BLaER1 treated with 17β-estradiol and CSF1 and Interleukin-3, amounts not matched to agents 10 nM and 100 nM (cell line): ENCODE results near the gene NDE1.
"Not testable (repeated sequence)": the region's sequence is repeated elsewhere in the genome, so short reads cannot be mapped to it uniquely, and the experiment has no call there.

Experiments used
- H3K27ac ChIP-seq, 11 experiments: shearing (Covaris generic); formaldehyde crosslinking; 2 replicates each; pipeline ENCODE4 v1.8.1; 2022
- H3K27me3 ChIP-seq, 11 experiments: shearing (Covaris generic); formaldehyde crosslinking; 2 replicates each; pipeline ENCODE4 v1.8.1; 2022
- H3K36me3 ChIP-seq, 11 experiments: shearing (Covaris generic); formaldehyde crosslinking; 2 replicates each; pipeline ENCODE4 v1.8.1; 2022
- H3K4me1 ChIP-seq, 10 experiments: shearing (Covaris generic); formaldehyde crosslinking; 2 replicates each; pipeline ENCODE4 v1.8.1; 2022
- H3K4me2 ChIP-seq, 11 experiments: shearing (Covaris generic); formaldehyde crosslinking; 2 replicates each; pipeline ENCODE4 v1.8.1; 2022
- H3K4me3 ChIP-seq, 10 experiments: shearing (Covaris generic); formaldehyde crosslinking; 2 replicates each; pipeline ENCODE4 v1.8.1; 2022
- H3K9ac ChIP-seq, 11 experiments: shearing (Covaris generic); formaldehyde crosslinking; 2 replicates each; pipeline ENCODE4 v1.8.1; 2022
- H3K9me3 ChIP-seq, 11 experiments: shearing (Covaris generic); formaldehyde crosslinking; replicated peaks in 1 of 11; 2 replicates each; pipeline ENCODE4 v1.8.1; 2022
- H4K20me1 ChIP-seq, 11 experiments: shearing (Covaris generic); formaldehyde crosslinking; 2 replicates each; pipeline ENCODE4 v1.8.1; 2022
- Cebpa-rat ChIP-seq, 11 experiments: shearing (Covaris generic); IDR thresholded peaks; 2 replicates each; pipeline ENCODE4 v1.8.1; 2022

NDE1 gene

DNA sequence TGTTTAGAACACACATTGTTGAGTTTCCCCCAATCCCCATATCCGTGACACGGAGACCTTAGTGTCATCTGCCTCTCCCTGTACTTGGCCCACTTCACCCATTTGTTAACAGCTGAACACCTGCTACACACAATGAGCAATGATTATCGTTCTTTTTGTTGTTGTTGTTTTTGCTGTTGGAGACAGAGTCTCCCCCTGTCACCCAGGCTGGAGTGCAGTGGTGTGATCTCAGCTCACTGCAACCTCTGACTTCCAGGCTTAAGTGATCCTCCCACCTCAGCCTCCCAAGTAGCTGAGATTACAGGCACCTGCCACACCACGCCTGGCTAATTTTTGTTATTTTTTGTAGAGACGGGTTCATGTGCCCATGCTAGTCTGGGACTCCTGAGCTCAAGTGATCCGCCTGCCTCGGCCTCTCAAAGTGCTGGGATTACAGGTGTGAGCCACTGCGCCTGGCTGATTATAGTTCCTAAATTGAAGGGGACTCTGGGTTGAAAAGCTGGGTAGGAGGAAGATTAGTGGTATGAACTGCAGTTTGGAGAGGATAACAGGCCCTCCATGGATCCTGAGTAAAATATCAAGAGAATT lies 21.6 kb downstream of the NDE1 start:
- Histone ChIP-seq H3K36me3 (peaks cover 74 to 90% (median 86%) of the 10 kb centered on the region in 11 experiments), H3K27me3 (no peaks in the 10 kb centered on the region), H3K9me3 (no peaks in the 10 kb centered on the region), H3K27ac (peak overlapping the region; percentile 96 to 99 (median 98)), H3K9ac (peak overlapping the region; percentile 83 to 92 (median 89)), H3K4me2 (peak overlapping the region; percentile 77 to 96 (median 88)), H3K4me1 (peaks cover 42 to 87% (median 72%) of the 10 kb centered on the region in 10 experiments), H4K20me1 (peaks cover 0 to 4% (median 0%) of the 10 kb centered on the region in 11 experiments; a peak in 2 of 22 replicates), H3K4me3 (peak overlapping the region in 3 of 10 experiments; percentile 9 to 33 (median 23); a peak in 7 of 20 replicates)
- no peak for TF ChIP-seq Cebpa-rat (IDR thresholded peaks at IDR 0.05)

DNA sequence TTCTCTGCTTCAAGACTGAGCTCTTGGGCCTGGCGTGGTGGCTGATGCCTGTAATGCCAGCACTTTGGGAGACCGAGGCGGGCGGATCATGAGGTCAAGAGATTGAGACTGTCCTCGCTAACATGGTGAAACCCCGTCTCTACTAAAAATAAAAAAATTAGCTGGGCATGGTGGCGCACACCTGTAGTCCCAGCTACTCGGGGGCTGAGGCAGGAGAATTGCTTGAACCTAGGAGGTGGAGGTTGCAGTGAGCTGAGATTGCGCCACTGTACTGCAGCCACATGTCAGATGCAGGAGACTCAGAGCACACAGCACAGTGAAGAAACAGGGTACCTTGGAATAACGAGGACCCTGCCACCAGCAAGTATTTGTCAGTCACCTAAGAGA lies 22.1 kb downstream of the NDE1 start:
- Histone ChIP-seq H3K4me3 (peak overlapping the region in 4 of 10 experiments; percentile 9 to 33 (median 25); a peak in 6 of 20 replicates), H3K4me1 (peaks cover 42 to 92% (median 77%) of the 10 kb centered on the region in 10 experiments), H3K9ac (peak overlapping the region; percentile 83 to 92 (median 89)), H3K27ac (peak overlapping the region; percentile 96 to 99 (median 98)), H3K36me3 (peaks cover 74 to 90% (median 86%) of the 10 kb centered on the region in 11 experiments), H3K4me2 (peak overlapping the region; percentile 77 to 96 (median 88))
- H3K27me3 ChIP-seq, H3K9me3 ChIP-seq, H4K20me1 ChIP-seq: not testable (repeated sequence)
- peak in 3 of 11 experiments; percentile 32 to 64 (median 46); a peak in 3 of 22 replicates for TF ChIP-seq Cebpa-rat (IDR thresholded peaks at IDR 0.05)

DNA sequence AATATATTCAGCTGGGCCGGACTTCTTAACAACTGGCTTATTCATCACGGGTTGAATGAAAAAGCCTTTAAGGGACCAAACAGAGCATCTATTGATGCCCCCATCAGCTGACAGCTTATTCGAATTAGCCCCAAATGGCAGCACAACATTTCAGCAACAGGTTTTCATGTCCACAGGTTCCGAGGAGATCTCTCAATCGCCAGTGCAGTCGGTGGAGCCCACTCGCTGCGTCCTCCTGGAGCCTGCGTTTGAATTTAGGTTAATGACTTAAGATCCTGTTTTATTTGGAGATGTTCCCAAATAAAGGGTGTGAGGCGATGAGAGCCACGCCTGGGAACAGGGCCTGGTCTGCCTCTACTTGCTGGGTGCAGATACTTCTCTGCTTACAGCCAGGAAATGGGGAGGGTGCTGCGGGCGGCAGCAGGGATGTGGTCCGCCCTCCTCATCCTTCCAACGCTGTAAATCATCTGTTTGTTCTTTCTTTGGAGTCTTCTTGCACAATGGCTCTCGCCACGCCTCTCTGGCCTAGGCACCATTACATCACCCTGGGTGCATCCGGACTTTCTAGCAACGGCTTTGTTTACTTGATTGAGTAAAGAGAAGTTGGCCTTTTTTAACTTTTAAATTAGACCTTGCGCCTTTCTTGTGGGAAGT lies 22.6 kb downstream of the NDE1 start:
- peak overlapping the region; percentile 96 to 99 (median 98) for H3K27ac ChIP-seq
- H3K4me1 ChIP-seq = peaks cover 42 to 97% (median 81%) of the 10 kb centered on the region in 10 experiments
- H4K20me1 ChIP-seq = no peaks in the 10 kb centered on the region; a peak in 1 of 22 replicates
- peak; percentile 98 to 100 (median 99) for TF ChIP-seq Cebpa-rat (IDR thresholded peaks at IDR 0.05)
- H3K4me2 ChIP-seq = peak overlapping the region; percentile 79 to 96 (median 88)
- H3K27me3 ChIP-seq = no peaks in the 10 kb centered on the region
- H3K36me3 ChIP-seq = peaks cover 73 to 90% (median 86%) of the 10 kb centered on the region in 11 experiments
- H3K9me3 ChIP-seq = no peaks in the 10 kb centered on the region
- peak overlapping the region; percentile 83 to 92 (median 89) for H3K9ac ChIP-seq
- H3K4me3 ChIP-seq = peak overlapping the region in 8 of 10 experiments; percentile 17 to 59 (median 36); a peak in 14 of 20 replicates

DNA sequence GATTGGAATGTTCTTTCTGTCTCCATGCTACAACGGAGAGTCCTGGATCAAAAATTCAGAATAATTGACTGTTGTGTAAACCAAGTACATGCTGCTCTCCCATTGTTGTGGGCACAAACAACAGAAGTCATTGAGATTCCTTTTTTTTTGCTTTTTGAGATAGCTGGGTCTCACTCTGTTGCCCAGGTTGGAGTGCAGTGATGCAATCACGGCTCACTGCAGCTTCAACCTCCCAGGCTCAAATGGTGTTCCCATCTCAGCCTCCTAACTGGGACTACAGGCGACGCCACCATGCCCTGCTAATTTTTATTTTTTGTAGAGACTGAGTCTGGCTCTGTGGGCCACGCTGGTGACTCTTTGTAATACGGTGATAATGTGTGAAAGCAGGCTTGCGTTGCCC lies 24.5 kb downstream of the NDE1 start:
- no peaks in the 10 kb centered on the region for H4K20me1 ChIP-seq
- no peaks in the 10 kb centered on the region for H3K27me3 ChIP-seq
- H3K4me1 ChIP-seq = peaks cover 43 to 97% (median 87%) of the 10 kb centered on the region in 10 experiments
- H3K4me3 ChIP-seq = peak overlapping the region in 2 of 10 experiments; percentile 23 to 59; a peak in 1 of 20 replicates
- peak in 2 of 11 experiments; percentile 36 to 47; a peak in 2 of 22 replicates for TF ChIP-seq Cebpa-rat (IDR thresholded peaks at IDR 0.05)
- H3K9ac ChIP-seq = peak overlapping the region; percentile 83 to 92 (median 89); a peak in 16 of 22 replicates
- H3K36me3 ChIP-seq = peaks cover 73 to 90% (median 86%) of the 10 kb centered on the region in 11 experiments
- H3K27ac ChIP-seq = peak overlapping the region; percentile 96 to 99 (median 98); a peak in 21 of 22 replicates
- H3K9me3 ChIP-seq = no peaks in the 10 kb centered on the region
- peak overlapping the region; percentile 79 to 96 (median 88) for H3K4me2 ChIP-seq

DNA sequence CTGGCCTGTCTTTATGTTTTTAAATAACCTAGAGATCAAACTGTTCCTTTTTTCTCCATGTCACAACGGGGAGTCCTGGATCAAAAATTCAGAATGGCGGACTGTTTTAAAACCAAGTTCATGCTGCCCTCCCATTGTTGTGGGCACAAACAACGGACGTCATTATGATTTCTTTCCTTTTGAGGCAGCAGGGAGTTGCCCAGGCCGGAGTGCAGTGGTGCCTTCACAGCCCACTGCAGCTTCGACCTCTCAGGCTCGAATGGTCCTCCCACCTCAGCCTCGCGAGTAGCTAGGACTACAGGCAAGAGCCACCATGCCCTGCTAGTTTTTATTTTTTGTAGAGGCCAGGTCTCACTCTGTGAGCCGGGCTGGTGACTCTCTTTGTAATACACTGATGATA lies 26.5 kb downstream of the NDE1 start:
- peaks cover 0 to 7% (median 0%) of the 10 kb centered on the region in 11 experiments; a peak in 1 of 22 replicates for H4K20me1 ChIP-seq
- peak overlapping the region in 8 of 11 experiments; percentile 82 to 96 (median 90); a peak in 11 of 22 replicates for H3K4me2 ChIP-seq
- peaks cover 41 to 94% (median 81%) of the 10 kb centered on the region in 10 experiments for H3K4me1 ChIP-seq
- H3K27me3 ChIP-seq = no peaks in the 10 kb centered on the region
- no peak for TF ChIP-seq Cebpa-rat (IDR thresholded peaks at IDR 0.05)
- peaks cover 73 to 90% (median 85%) of the 10 kb centered on the region in 11 experiments for H3K36me3 ChIP-seq
- H3K27ac ChIP-seq = peak overlapping the region in 10 of 11 experiments; percentile 96 to 99 (median 98); a peak in 20 of 22 replicates
- peak overlapping the region in 4 of 11 experiments; percentile 2 to 83 (median 32); a peak in 6 of 22 replicates for H3K9ac ChIP-seq
- no peak overlapping the region; a peak in 1 of 20 replicates for H3K4me3 ChIP-seq
- H3K9me3 ChIP-seq = no peaks in the 10 kb centered on the region

DNA sequence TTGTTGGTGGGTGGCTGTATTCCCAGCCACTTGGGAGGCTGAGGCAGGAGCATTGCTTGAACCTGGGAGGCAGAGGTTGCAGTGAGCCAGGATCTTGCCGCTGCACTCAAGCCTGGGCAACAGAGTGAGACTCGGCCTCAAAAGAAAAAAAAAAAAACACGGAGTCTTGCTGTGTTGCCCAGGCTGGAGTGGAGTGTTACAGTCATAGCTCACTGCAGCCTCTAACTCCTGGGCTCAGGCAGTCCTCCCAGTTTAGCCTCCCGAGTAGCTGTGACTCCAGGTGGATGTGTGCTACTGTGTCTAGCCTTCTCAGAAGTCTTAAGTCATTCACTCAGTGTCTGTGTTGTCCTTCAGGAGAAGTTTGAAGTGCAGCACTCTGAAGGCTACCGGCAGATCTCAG lies 27.4 kb downstream of the NDE1 start:
- Histone ChIP-seq H3K4me2 (peak overlapping the region in 6 of 11 experiments; percentile 2 to 95 (median 86); a peak in 5 of 22 replicates), H3K9me3 (no peaks in the 10 kb centered on the region), H3K4me1 (peaks cover 31 to 93% (median 77%) of the 10 kb centered on the region in 10 experiments), H4K20me1 (peaks cover 0 to 7% (median 0%) of the 10 kb centered on the region in 11 experiments; a peak in 2 of 22 replicates), H3K27ac (peak overlapping the region in 10 of 11 experiments; percentile 52 to 99 (median 98); a peak in 19 of 22 replicates), H3K4me3 (no peak overlapping the region), H3K36me3 (peaks cover 72 to 92% (median 90%) of the 10 kb centered on the region in 11 experiments), H3K9ac (peak overlapping the region in 6 of 11 experiments; percentile 5 to 44 (median 18); a peak in 5 of 22 replicates), H3K27me3 (no peaks in the 10 kb centered on the region)
- TF ChIP-seq Cebpa-rat (IDR thresholded peaks at IDR 0.05) = no peak

DNA sequence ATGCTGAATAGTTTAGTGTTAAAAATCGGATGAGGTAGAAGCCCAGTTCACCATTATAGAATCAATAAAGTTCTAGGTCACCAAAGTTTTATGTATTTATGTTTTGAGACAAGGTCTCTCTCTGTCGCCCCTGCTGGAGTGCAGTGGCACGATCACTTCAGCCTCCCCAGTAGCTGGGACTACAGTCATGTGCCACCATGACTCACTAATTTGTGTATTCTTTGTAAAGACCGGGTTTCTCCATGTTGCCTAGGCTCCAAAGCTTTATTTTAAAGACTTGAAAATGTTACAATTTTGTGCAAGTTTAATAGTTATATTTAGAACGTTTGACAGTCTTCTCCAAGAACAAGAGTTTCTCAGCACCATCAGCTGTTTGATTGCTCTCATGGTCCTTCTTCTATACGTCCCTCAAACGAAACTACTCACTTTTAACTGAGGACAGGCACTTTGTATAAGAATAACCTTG lies 32.1 kb downstream of the NDE1 start:
- no peak overlapping the region for H3K4me3 ChIP-seq
- no peaks in the 10 kb centered on the region for H3K9me3 ChIP-seq
- no peak for TF ChIP-seq Cebpa-rat (IDR thresholded peaks at IDR 0.05)
- H3K27me3 ChIP-seq = no peaks in the 10 kb centered on the region
- H3K27ac ChIP-seq = peak overlapping the region in 10 of 11 experiments; percentile 8 to 74 (median 44); a peak in 12 of 22 replicates
- peaks cover 0 to 40% (median 28%) of the 10 kb centered on the region in 11 experiments; a peak in 18 of 22 replicates for H4K20me1 ChIP-seq
- H3K9ac ChIP-seq = peak overlapping the region in 1 of 11 experiments; percentile 19; a peak in 1 of 22 replicates
- peaks cover 7 to 52% (median 37%) of the 10 kb centered on the region in 10 experiments; a peak in 19 of 20 replicates for H3K4me1 ChIP-seq
- H3K36me3 ChIP-seq = peaks cover 93 to 100% (median 100%) of the 10 kb centered on the region in 11 experiments
- H3K4me2 ChIP-seq = peak overlapping the region in 3 of 11 experiments; percentile 25 to 68 (median 32); a peak in 4 of 22 replicates

DNA sequence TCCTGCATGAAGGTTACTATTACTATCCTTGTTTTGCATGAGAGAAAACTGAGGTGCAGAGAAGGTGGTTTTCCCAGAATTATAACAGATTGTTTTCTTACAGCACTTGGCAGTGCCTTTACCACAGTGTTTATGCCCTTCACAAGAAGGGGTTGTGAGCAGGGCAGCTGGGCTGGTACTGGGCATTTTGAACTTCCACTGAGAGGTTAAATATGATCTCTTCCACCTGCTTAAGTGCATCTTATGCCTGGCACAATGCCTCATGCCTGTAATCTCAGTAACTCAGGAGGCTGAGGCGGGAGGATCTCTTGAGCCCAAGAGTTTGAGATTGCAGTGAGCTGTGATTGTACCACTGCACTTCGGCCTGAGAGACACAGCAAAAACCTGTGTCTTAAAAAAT lies 36.2 kb downstream of the NDE1 start:
- Histone ChIP-seq H3K36me3 (peaks cover 95 to 100% (median 100%) of the 10 kb centered on the region in 11 experiments), H3K4me3 (no peak overlapping the region), H3K9ac (no peak overlapping the region), H3K9me3 (no peaks in the 10 kb centered on the region), H3K4me1 (peaks cover 0 to 18% (median 6%) of the 10 kb centered on the region in 10 experiments; a peak in 17 of 20 replicates), H3K27ac (no peak overlapping the region), H3K4me2 (no peak overlapping the region), H4K20me1 (peaks cover 0 to 79% (median 53%) of the 10 kb centered on the region in 11 experiments; a peak in 18 of 22 replicates), H3K27me3 (no peaks in the 10 kb centered on the region)
- no peak for TF ChIP-seq Cebpa-rat (IDR thresholded peaks at IDR 0.05)
